HCT116 (cell line): ENCODE results near the gene IFI44. TPM values are rescaled to one million over a fixed set of nuclear protein-coding genes. Genes with fewer than 3 reads are reported as not detected.

Experiments used
- ATAC-seq: fragments of 200-7000 bp; cut with Tn5 transposase; 2 replicates; pipeline ENCODE4 v1.9.1; 2020; ENCODE audit warnings: mild to moderate bottlenecking, moderate library complexity
- BruUV-seq: library from RNA; stranded (reverse); fragments of 400-500 nt; replicated peaks from 2 replicates; lab custom pipeline; 2021; lab: Mats Ljungman, UMichigan
- CTCF ChIA-PET: fragments of 300-600 bp; sonication (Branson Sonifier 250); formaldehyde crosslinking; loops from one replicate; lab custom pipeline; 2021; ENCODE audit warnings: antibody characterized with exemption; lab: Charles Lee
- POLR2A ChIA-PET: fragments of 300-600, 350-600 bp; sonication (Branson Sonifier 250); formaldehyde crosslinking; loops from one replicate; lab custom pipeline; 2021; ENCODE audit warnings: antibody characterized with exemption; lab: Charles Lee
- RAD21 ChIA-PET, 2 experiments: fragments of 300-600 bp; sonication (Branson Sonifier 250); formaldehyde crosslinking; loops; one replicate each; lab custom pipeline; 2023; ENCODE audit warnings: low total read pairs in 2 of 2; ENCODE audit not compliant: uncharacterized antibody in 2 of 2, unreplicated experiment in 2 of 2, low non-redundant PET in 1 of 2; lab: Charles Lee
- DNase-seq: peaks from one replicate; pipeline ENCODE4 v3.0.0-alpha.2; 2010; ENCODE audit warnings: low read depth, low spot score
- H2AFZ ChIP-seq: fragments of 200-600 bp; shearing (Covaris generic), sonication (generic); 2 replicates; pipeline ENCODE4 v1.6.1; 2017; ENCODE audit warnings: low read depth, mixed run types, mixed read lengths, antibody characterized with exemption, low read length; ENCODE audit not compliant: poor library complexity, severe bottlenecking
- H3K27ac ChIP-seq: 2 replicates; pipeline ENCODE4 v1.5.1; 2012; ENCODE audit warnings: low read depth, low read length
- H3K27me3 ChIP-seq: fragments of 200-600 bp; sonication (generic); 2 replicates; pipeline ENCODE4 v1.6.1; 2016; ENCODE audit warnings: mixed run types, low read length, mixed read lengths; ENCODE audit not compliant: insufficient read depth
- H3K36me3 ChIP-seq, 2 experiments: fragments of 200-500 bp in 1 of 2; fragments of 200-600 bp in 1 of 2; sonication (Bioruptor generic) in 1 of 2; sonication (generic) in 1 of 2; 2 replicates each; pipeline versions ENCODE4 v1.5.1 to v1.6.1; 2014 to 2016; ENCODE audit warnings: low read length in 2 of 2, inconsistent platforms in 1 of 2, mixed read lengths in 1 of 2, mixed run types in 1 of 2; ENCODE audit not compliant: insufficient read depth in 2 of 2, control insufficient read depth in 1 of 2
- H3K4me1 ChIP-seq, 2 experiments: fragments of 200-600 bp in 1 of 2; sonication (generic) in 1 of 2; 2 replicates each; pipeline versions ENCODE4 v1.5.1 to v1.6.1; 2012 to 2017; ENCODE audit warnings: low read length in 2 of 2, inconsistent platforms in 1 of 2, mild to moderate bottlenecking in 1 of 2, mixed read lengths in 1 of 2, mixed run types in 1 of 2, moderate library complexity in 1 of 2; ENCODE audit not compliant: insufficient read depth in 2 of 2, control insufficient read depth in 1 of 2
- H3K4me2 ChIP-seq: fragments of 200-600 bp; sonication (generic); 2 replicates; pipeline ENCODE4 v1.6.1; 2017; ENCODE audit warnings: mixed run types, low read length, mixed read lengths
- H3K4me3 ChIP-seq, 2 experiments: fragments of 200-600 bp in 1 of 2; sonication (generic) in 1 of 2; replicated peaks in 1 of 2; 2 replicates each; pipeline ENCODE4 v1.5.1; 2011 to 2016; ENCODE audit warnings: low read length in 2 of 2, control low read depth in 1 of 2, low read depth in 1 of 2, mild to moderate bottlenecking in 1 of 2, mixed read lengths in 1 of 2, mixed run types in 1 of 2
- H3K79me2 ChIP-seq: fragments of 200-600 bp; sonication (generic); 2 replicates; pipeline ENCODE4 v1.6.1; 2017; ENCODE audit warnings: mild to moderate bottlenecking, mixed run types, low read length, moderate library complexity, mixed read lengths; ENCODE audit not compliant: insufficient read depth
- H3K9ac ChIP-seq: fragments of 200-600 bp; sonication (generic); 2 replicates; pipeline ENCODE4 v1.6.1; 2016; ENCODE audit warnings: low read length, mixed read lengths
- H3K9me2 ChIP-seq: fragments of 200-600 bp; sonication (generic), shearing (Covaris generic); 2 replicates; pipeline ENCODE4 v1.6.1; 2017; ENCODE audit warnings: mixed run types, mild to moderate bottlenecking, moderate library complexity; ENCODE audit not compliant: insufficient read depth
- H3K9me3 ChIP-seq, 2 experiments: fragments of 200-500 bp in 1 of 2; fragments of 200-600 bp in 1 of 2; sonication (Bioruptor generic) in 1 of 2; sonication (generic) in 1 of 2; 2 replicates each; pipeline ENCODE4 v1.6.1; 2014 to 2017; ENCODE audit warnings: low read length in 2 of 2, mixed read lengths in 2 of 2, inconsistent platforms in 1 of 2, low read depth in 1 of 2, mild to moderate bottlenecking in 1 of 2, mixed run types in 1 of 2, moderate library complexity in 1 of 2; ENCODE audit not compliant: control insufficient read depth in 1 of 2, insufficient read depth in 1 of 2
- H4K20me1 ChIP-seq: fragments of 200-600 bp; sonication (generic), shearing (Covaris generic); 2 replicates; pipeline ENCODE4 v1.6.1; 2017; ENCODE audit warnings: mixed run types, mild to moderate bottlenecking, moderate library complexity; ENCODE audit not compliant: insufficient read depth
- CBX3 ChIP-seq: IDR thresholded peaks from 2 replicates; pipeline ENCODE4 v1.6.1; 2012; ENCODE audit warnings: low read depth
- CEBPB ChIP-seq: IDR thresholded peaks from 2 replicates; pipeline ENCODE4 v1.6.1; 2012; ENCODE audit warnings: low read depth
- CTCF ChIP-seq, 3 experiments: fragments of 200-600 bp in 1 of 3; sonication (generic) in 1 of 3; IDR thresholded peaks in 2 of 3; conservative IDR thresholded peaks in 1 of 3; 2 replicates each; pipeline ENCODE4 v1.5.1; 2012 to 2017; ENCODE audit warnings: low read depth in 2 of 3, low read length in 2 of 3, antibody characterized with exemption in 1 of 3, borderline replicate concordance in 1 of 3, control low read depth in 1 of 3, mild to moderate bottlenecking in 1 of 3, mixed read lengths in 1 of 3, mixed run types in 1 of 3, moderate library complexity in 1 of 3; ENCODE audit not compliant: insufficient read depth in 1 of 3
- EGR1 ChIP-seq: IDR thresholded peaks from 2 replicates; pipeline ENCODE4 v1.6.1; 2012; ENCODE audit warnings: low read depth
- ELF1 ChIP-seq: IDR thresholded peaks from 2 replicates; pipeline ENCODE4 v1.6.1; 2012; ENCODE audit warnings: low read depth, borderline replicate concordance
- EZH2 ChIP-seq: fragments of 200-600 bp; sonication (generic); IDR thresholded peaks from 2 replicates; pipeline ENCODE4 v1.6.1; 2017; ENCODE audit warnings: antibody characterized with exemption, mixed run types
- SIN3A ChIP-seq: IDR thresholded peaks from 2 replicates; pipeline ENCODE4 v1.6.1; 2012; ENCODE audit warnings: low read depth
- SRF ChIP-seq: IDR thresholded peaks from 2 replicates; pipeline ENCODE4 v1.6.1; 2012; ENCODE audit warnings: low read depth
- TCF7L2 ChIP-seq: IDR thresholded peaks from 2 replicates; pipeline ENCODE4 v1.7.0; 2011; ENCODE audit warnings: borderline replicate concordance, inconsistent platforms; ENCODE audit not compliant: insufficient read depth, insufficient read length; ENCODE audit errors: extremely low read depth
- ZFX ChIP-seq: fragments of 450-650 bp; IDR thresholded peaks from 2 replicates; pipeline ENCODE4 v1.6.1; 2017
- intact Hi-C: fragments of 100-400 bp; cut with micrococcal nuclease; formaldehyde crosslinking; loops from 2 replicates; pipeline ENCODE4 v1.10.0; 2022
- total RNA-seq: library from RNA; stranded (reverse); gene quantifications from one replicate; pipeline ENCODE4 v1.2.1, GENCODE V29; 2021; ENCODE audit not compliant: unreplicated experiment

IFI44 gene
- total RNA-seq, 1 experiment from 2014 or later, result 0.66 TPM

GRCh38 chr1:78619032-78619431 lies 30.6 kb upstream of the IFI44 start:
- Histone ChIP-seq H2AFZ (no peak overlapping the region), H3K27me3 (no peaks in the 10 kb centered on the region), H3K27ac (no peak overlapping the region), H3K4me3 (no peak overlapping the region), H3K36me3 (no peaks in the 10 kb centered on the region), H3K79me2 (no peaks in the 10 kb centered on the region), H3K9me3 (no peaks in the 10 kb centered on the region), H3K9me2 (no peaks in the 10 kb centered on the region), H4K20me1 (no peaks in the 10 kb centered on the region), H3K4me2 (no peak overlapping the region), H3K9ac (no peak overlapping the region), H3K4me1 (peaks cover 0 to 3% of the 10 kb centered on the region in 2 experiments; a peak in 2 of 4 replicates)
- ATAC-seq (no peak), DNase-seq (no peak)
- no TSS peak for BruUV-seq
- POLR2A ChIA-PET, result no interaction called here
- intact Hi-C loops, result loop anchor here (5.0 kb wide), 1 partner anchor 578 kb away; no protein-coding TSS in a partner anchor
- CTCF ChIA-PET, result no interaction called here
- RAD21 ChIA-PET, result no interaction called here
- TF ChIP-seq TCF7L2, result no peak
- no peak for TF ChIP-seq SRF
- no peak for TF ChIP-seq CTCF (IDR thresholded peaks at IDR 0.05 in 2 of 3, conservative IDR thresholded peaks at IDR 0.05 in 1 of 3; ENCODE audit: borderline replicate concordance in 1 of 3, insufficient read depth in 1 of 3, low read depth in 2 of 3, low read length in 2 of 3)
- TF ChIP-seq CBX3, result no peak
- TF ChIP-seq EZH2, result no peak
- no peak for TF ChIP-seq ZFX
- no peak for TF ChIP-seq SIN3A
- TF ChIP-seq CEBPB, result no peak
- no peak for TF ChIP-seq EGR1
- TF ChIP-seq ELF1, result no peak
